Keratinocyte (primary cell): Measurements from ENCODE around the gene DISC1. TPM values are rescaled to one million over a fixed set of nuclear protein-coding genes. Genes with fewer than 3 reads are reported as not detected.

Experiments used
- DNase-seq: peaks from one replicate; pipeline ENCODE4 v3.0.0-alpha.2; 2011; ENCODE audit warnings: low read depth, missing footprints, low spot score
- FAIRE-seq: peaks from 2 replicates; lab custom pipeline; 2011; peaks lifted over from hg19 to GRCh38; lab: Jason Lieb, UNC
- H2AFZ ChIP-seq: 2 replicates; pipeline ENCODE4 v1.6.0; 2012; ENCODE audit warnings: low read length, control low read depth, inconsistent platforms; ENCODE audit not compliant: control insufficient read depth
- H3K27ac ChIP-seq: 2 replicates; pipeline ENCODE4 v1.5.1; 2011; ENCODE audit warnings: low read length; ENCODE audit not compliant: control insufficient read depth, insufficient read depth
- H3K27me3 ChIP-seq: 3 replicates; pipeline ENCODE4 v1.6.0; 2011; ENCODE audit warnings: low read length; ENCODE audit not compliant: control insufficient read depth, insufficient read depth; ENCODE audit errors: extremely low read depth
- H3K36me3 ChIP-seq, 2 experiments: 2 replicates in 1 of 2; 3 replicates in 1 of 2; pipeline ENCODE4 v1.5.1; 2011; ENCODE audit warnings: low read length in 2 of 2, mild to moderate bottlenecking in 1 of 2; ENCODE audit not compliant: control insufficient read depth in 2 of 2, insufficient read depth in 2 of 2; ENCODE audit errors: extremely low read depth in 1 of 2
- H3K4me1 ChIP-seq: 3 replicates; pipeline ENCODE4 v1.5.1; 2011; ENCODE audit warnings: low read length; ENCODE audit not compliant: control insufficient read depth, insufficient read depth; ENCODE audit errors: extremely low read depth
- H3K4me2 ChIP-seq: 3 replicates; pipeline ENCODE4 v1.6.0; 2011; ENCODE audit warnings: low read depth, low read length; ENCODE audit not compliant: control insufficient read depth, insufficient read depth; ENCODE audit errors: extremely low read depth
- H3K4me3 ChIP-seq, 3 experiments: fragments of 200-600 bp in 1 of 3; sonication (generic) in 1 of 3; 2 replicates in 2 of 3; 3 replicates in 1 of 3; pipeline ENCODE4 v1.5.1; 2011 to 2016; ENCODE audit warnings: low read length in 3 of 3, mild to moderate bottlenecking in 3 of 3, control low read depth in 2 of 3, inconsistent platforms in 1 of 3, low read depth in 1 of 3, mixed read lengths in 1 of 3, mixed run types in 1 of 3, moderate library complexity in 1 of 3; ENCODE audit not compliant: control insufficient read depth in 2 of 3, insufficient read depth in 2 of 3; ENCODE audit errors: extremely low read depth in 1 of 3
- H3K79me2 ChIP-seq: 2 replicates; pipeline ENCODE4 v1.6.0; 2012; ENCODE audit warnings: low read length; ENCODE audit not compliant: control insufficient read depth, insufficient read depth
- H3K9ac ChIP-seq: 3 replicates; pipeline ENCODE4 v1.6.0; 2011; ENCODE audit warnings: low read length; ENCODE audit not compliant: control insufficient read depth, insufficient read depth; ENCODE audit errors: extremely low read depth
- H3K9me1 ChIP-seq: 3 replicates; pipeline ENCODE4 v1.6.0; 2011; ENCODE audit warnings: low read length; ENCODE audit not compliant: control insufficient read depth, insufficient read depth; ENCODE audit errors: extremely low read depth
- H3K9me3 ChIP-seq: 2 replicates; pipeline ENCODE4 v1.5.1; 2012; ENCODE audit warnings: low read depth, low read length; ENCODE audit not compliant: control insufficient read depth
- H4K20me1 ChIP-seq: 3 replicates; pipeline ENCODE4 v1.6.0; 2011; ENCODE audit warnings: low read length; ENCODE audit not compliant: control insufficient read depth, insufficient read depth; ENCODE audit errors: extremely low read depth
- CTCF ChIP-seq, 3 experiments: IDR thresholded peaks in 1 of 3; conservative IDR thresholded peaks in 1 of 3; optimal IDR thresholded peaks in 1 of 3; 2 replicates in 2 of 3; 3 replicates in 1 of 3; pipeline versions ENCODE3 to v1.5.1; 2011; ENCODE audit warnings: low read length in 3 of 3, mild to moderate bottlenecking in 3 of 3, moderate library complexity in 2 of 3, control low read depth in 1 of 3, inconsistent platforms in 1 of 3; ENCODE audit not compliant: insufficient read depth in 2 of 3; ENCODE audit errors: extremely low read depth in 1 of 3
- EZH2 ChIP-seq: IDR thresholded peaks from one replicate; pipeline ENCODE4 v1.6.1; 2012; ENCODE audit warnings: inconsistent platforms, mild to moderate bottlenecking, low read length, moderate library complexity
- dilution Hi-C: fragments of 300-500 bp; cut with MboI; formaldehyde crosslinking; loops from one replicate; pipeline ENCODE4 v1.7.0; 2020; ENCODE audit warnings: low sequenced_read_pairs; ENCODE audit not compliant: extremely low pct_ligation_motif_present
- polyA plus RNA-seq, 5 experiments: library from polyadenylated mRNA; depleted of rRNA in 3 of 5; stranded (reverse) in 3 of 5; stranded (forward) in 1 of 5; unstranded in 1 of 5; fragments of >200 nt; gene quantifications; 1 replicate in 1 of 5; 2 replicates in 3 of 5; 3 replicates in 1 of 5; pipeline versions ENCODE4 v1.2.1 to v1.2.3, GENCODE V29; 2011 to 2012; ENCODE audit warnings: missing spikeins in 2 of 5, low read depth in 1 of 5, low replicate concordance in 1 of 5

Gene DISC1
- polyA plus RNA-seq, 1 donor (not counting 4 experiments of a cell fraction or from before 2014, with no cell fraction given), result 0.47 TPM

- TF ChIP-seq EZH2 (no peak), CTCF (optimal IDR thresholded peaks at IDR 0.05 in 1 of 3, IDR thresholded peaks at IDR 0.05 in 1 of 3, conservative IDR thresholded peaks at IDR 0.05 in 1 of 3; ENCODE audit: extremely low read depth in 1 of 3, insufficient read depth in 2 of 3, low read length in 3 of 3) (no peak)
- Histone ChIP-seq H3K4me3 (no peak overlapping the region), H4K20me1 (no peaks in the 10 kb centered on the region), H3K27me3 (no peaks in the 10 kb centered on the region), H3K4me1 (peaks cover 5% of the 10 kb centered on the region), H3K9ac (no peak overlapping the region), H3K27ac (no peak overlapping the region), H3K79me2 (no peaks in the 10 kb centered on the region), H3K36me3 (no peaks in the 10 kb centered on the region), H3K9me1 (no peaks in the 10 kb centered on the region), H3K9me3 (no peaks in the 10 kb centered on the region), H3K4me2 (no peak overlapping the region), H2AFZ (no peak overlapping the region)
- dilution Hi-C loops, result no loop called here
- FAIRE-seq, result no peak
- DNase-seq, result no peak
Observed at GRCh38 chr1:231580874-231581273, 45.7 kb upstream of the DISC1 start.

GRCh38 chr1:231581859-231582258, 44.7 kb upstream of the DISC1 start:
- Histone ChIP-seq H3K9me1 (no peaks in the 10 kb centered on the region), H3K4me3 (no peak overlapping the region), H3K4me1 (peaks cover 5% of the 10 kb centered on the region), H3K9ac (no peak overlapping the region), H3K27me3 (no peaks in the 10 kb centered on the region), H3K36me3 (no peaks in the 10 kb centered on the region), H3K79me2 (no peaks in the 10 kb centered on the region), H3K4me2 (no peak overlapping the region), H3K27ac (no peak overlapping the region), H2AFZ (no peak overlapping the region), H3K9me3 (no peaks in the 10 kb centered on the region), H4K20me1 (no peaks in the 10 kb centered on the region)
- no peak for FAIRE-seq
- TF ChIP-seq EZH2 (no peak), CTCF (optimal IDR thresholded peaks at IDR 0.05 in 1 of 3, IDR thresholded peaks at IDR 0.05 in 1 of 3, conservative IDR thresholded peaks at IDR 0.05 in 1 of 3; ENCODE audit: extremely low read depth in 1 of 3, insufficient read depth in 2 of 3, low read length in 3 of 3) (no peak)
- DNase-seq, result no peak
- dilution Hi-C loops, result no loop called here
